Fibroblast of skin of right biceps (primary cell): ENCODE data around the gene CGNL1.
A peak's percentile ranks its signal among the peaks of the same experiment; 100 is the strongest.

Source experiments
- DNase-seq: peaks from one replicate; pipeline ENCODE4 v3.0.0-alpha.2; 2013

CGNL1 gene

GRCh38 chr15:57462381-57462780, 86.1 kb downstream of the CGNL1 start:
- peak; percentile 16 for DNase-seq

GRCh38 chr15:57463360-57463759, 87.1 kb downstream of the CGNL1 start:
- DNase-seq, result no peak

- DNase-seq, result no peak
Measured at GRCh38 chr15:57464480-57464879, 88.2 kb downstream of the CGNL1 start.

DNA sequence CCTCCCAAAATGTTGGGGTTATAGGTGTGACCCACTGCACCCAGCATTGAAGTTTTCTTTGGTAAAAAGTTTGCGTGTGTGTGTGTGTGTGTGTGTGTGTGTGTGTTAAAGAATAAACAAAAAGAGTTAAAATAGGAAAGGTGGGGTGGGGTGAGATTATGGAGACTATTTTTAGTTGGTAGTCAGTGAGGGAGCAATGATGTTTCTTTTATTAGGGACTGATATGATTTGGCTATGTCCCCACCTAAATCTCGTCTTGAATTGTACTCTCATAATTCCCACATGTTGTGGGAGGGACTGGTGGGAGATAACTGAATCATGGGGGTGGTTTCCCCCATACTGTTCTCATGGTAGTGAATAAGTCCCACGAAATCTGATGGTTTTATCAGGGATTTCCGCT, 92.2 kb downstream of the CGNL1 start:
- no peak for DNase-seq

DNA sequence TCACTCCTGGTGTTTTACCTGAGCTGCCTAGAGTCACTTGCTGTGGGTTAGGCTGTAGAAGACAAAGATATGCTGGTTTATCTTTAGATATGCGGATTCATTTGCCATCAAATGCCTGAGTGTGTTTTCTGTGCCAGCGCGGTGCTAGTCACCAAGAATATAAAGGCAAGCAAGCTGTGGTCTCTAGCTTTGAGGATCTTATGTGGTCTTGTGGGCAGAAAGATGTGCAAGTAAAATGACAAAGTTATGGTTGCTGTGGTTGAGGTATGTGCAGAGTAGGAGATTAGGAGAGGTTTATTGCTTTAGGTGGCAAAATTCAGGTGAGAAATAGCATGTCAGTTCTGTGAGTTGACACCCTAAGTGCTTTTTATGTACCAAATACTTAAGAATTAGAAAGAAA, 94.2 kb downstream of the CGNL1 start:
- DNase-seq, result no peak

DNA sequence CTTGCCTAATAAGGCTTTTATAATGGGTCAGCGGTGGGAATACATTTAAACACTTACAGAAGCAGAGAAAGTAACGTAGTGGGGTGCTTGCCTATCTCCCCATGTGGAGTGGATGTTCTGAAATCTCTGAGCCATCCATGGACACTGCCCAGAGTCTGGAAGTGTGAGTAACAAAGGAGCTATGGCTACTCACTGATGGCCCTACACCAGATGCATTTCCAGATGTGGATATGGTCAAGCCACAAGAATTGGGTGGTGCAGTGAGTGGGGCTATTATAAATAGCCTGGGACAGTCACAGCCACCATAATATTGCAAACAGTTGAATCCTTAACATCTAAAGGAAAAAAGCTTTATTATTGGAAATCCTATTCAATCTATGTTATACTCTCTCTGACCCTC, 96.6 kb downstream of the CGNL1 start:
- no peak for DNase-seq

- DNase-seq, result peak; percentile 70
Measured at GRCh38 chr15:57476533-57476975, 100.2 kb downstream of the CGNL1 start.

DNA sequence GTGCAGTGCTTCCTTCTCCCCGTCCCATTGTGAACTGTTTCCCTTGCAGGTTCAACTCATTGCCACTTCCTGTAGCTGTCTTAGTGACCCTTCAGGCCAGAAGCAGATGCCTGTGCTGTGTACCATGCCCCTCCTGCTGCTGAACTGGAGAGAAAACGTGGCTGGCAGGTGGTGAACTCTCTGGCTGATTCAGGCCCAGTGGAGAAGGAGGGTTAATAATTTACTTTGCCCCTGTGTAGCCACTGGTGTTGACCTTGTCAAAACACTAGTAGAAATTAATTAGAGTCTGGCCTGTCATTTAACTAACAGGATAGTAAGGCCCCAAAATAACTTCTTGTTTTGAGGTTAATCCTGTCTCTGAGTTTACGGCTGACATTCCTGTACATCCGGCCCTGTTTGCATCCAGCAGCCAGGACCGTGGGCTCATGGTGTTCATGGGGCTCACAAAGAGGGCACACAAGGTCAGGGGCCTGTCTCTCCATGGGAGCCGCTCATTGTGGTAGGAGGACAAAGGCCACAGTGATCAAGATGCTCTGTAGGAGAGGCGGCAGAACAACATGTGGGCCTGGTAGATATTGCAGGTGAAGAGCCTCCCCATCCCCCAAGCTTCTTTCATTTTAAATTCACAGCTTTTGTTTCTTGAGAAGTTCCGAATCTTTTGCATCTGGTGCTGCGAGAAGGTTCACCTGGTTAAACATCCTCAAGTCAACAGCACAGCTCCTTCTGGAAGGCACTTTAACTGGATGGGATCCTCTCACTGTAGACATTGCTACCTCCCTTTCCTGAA, 101.6 kb downstream of the CGNL1 start:
- DNase-seq, result no peak

DNA sequence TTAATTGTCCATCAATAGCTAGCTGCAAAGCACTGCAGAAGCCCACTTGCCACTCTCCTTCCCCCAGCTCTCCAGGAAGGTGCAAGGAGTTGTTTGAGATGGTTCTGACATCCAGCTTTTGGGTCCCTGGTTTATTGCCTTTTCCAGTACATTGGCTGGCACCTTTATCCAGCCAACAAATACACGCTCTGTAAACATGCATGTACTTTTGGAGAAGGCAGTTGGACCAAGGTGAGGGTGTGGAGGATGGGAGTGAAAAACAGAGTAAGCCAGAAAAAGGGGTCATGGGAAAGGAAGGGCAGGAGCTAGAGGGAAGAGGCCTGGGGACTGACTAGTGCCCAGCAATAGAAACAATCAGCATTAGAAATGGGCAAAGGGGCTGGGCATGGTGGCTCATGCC, 102.7 kb downstream of the CGNL1 start:
- DNase-seq, result no peak

- DNase-seq, result no peak
Measured at GRCh38 chr15:57481038-57481705, 104.9 kb downstream of the CGNL1 start.

- peak; percentile 90 for DNase-seq
Measured at GRCh38 chr15:57485869-57486268, 109.6 kb downstream of the CGNL1 start.

DNA sequence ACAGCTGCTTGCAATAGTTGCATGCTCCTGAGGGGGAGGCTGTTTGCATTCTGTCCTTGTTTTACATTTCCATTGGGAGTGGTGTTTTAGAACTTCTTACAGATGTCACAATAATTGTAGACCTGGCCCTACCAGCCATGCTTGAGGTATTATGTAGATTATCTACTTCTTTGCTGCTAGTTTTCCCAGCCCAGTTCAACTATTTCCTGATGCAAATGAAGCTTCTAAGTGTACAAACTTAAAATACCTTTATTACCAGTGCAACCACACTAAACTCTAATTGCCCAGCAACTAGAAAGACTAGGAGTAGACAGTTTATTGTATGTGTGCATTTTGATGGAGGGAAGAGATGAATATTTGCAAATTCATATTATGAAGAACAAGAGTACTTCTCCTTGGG, 110.5 kb downstream of the CGNL1 start:
- DNase-seq, result no peak

GRCh38 chr15:57489122-57489521, 112.8 kb downstream of the CGNL1 start:
- no peak for DNase-seq

DNA sequence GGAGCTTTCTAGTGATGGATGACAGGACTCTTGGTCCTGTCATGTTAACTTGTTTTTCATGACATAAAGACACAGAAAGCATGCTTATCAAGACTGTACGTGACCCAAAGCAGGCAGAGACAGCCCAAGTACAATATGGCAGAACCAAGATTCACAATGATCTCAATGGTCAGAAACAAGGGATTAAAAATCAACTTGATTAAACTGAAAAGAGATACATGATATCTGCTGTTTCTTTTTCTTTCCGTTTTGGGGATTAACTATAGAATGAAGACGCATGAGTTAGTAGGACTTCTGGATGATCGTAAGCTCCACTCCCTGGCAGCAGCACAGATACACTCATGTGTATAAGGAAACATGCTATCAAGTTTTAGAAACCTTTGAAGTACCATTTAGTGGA, 117.0 kb downstream of the CGNL1 start:
- DNase-seq, result no peak

GRCh38 chr15:57494581-57494980, 118.3 kb downstream of the CGNL1 start:
- DNase-seq, result no peak

- DNase-seq, result peak; percentile 40
Measured at GRCh38 chr15:57495041-57495440, 118.7 kb downstream of the CGNL1 start.

DNA sequence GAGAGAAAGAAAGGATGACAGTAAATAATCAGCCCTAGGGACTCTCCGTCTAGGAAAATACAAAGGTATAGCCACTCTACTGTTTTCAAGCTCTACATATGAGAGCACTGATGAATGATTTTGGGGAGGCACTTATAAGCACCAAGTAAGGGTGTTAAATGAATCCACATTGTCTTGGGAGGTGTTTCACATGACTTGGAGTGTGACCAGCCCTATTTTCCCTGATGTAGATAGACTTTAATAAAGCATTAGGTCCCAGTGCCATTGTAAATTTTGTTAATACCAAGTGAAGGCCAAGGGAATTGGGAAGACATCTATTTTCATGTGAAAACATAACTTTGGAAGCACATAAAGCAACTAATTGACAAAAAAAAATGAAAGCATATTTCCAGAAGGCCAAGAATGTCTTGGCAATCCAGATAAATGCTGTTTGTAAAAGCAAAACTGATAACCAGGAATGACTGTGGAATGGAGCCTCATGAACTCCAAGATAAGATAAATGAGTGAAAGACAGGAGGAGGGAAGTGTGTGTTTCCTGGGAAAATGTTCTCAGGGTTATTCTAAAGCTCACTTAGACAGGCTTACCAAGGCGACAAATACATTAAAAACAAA, 119.4 kb downstream of the CGNL1 start:
- DNase-seq, result no peak

DNA sequence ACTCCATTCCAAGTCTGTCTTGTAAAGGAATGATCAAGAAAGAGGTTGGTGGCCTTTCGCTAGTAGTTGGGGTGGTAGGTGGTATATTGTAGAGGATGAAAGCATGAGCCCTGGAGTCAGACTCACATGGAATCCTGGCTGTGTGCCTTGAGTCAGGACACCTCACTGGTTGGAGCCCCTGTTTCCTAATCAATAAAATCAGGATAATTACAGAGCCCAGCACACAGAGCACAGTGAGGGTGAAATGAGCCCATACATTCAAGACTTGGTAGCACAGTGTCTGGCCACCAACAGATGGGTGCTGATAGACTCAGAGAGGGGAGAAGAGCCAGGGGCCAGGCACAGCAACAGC, 120.3 kb downstream of the CGNL1 start:
- DNase-seq, result no peak

DNA sequence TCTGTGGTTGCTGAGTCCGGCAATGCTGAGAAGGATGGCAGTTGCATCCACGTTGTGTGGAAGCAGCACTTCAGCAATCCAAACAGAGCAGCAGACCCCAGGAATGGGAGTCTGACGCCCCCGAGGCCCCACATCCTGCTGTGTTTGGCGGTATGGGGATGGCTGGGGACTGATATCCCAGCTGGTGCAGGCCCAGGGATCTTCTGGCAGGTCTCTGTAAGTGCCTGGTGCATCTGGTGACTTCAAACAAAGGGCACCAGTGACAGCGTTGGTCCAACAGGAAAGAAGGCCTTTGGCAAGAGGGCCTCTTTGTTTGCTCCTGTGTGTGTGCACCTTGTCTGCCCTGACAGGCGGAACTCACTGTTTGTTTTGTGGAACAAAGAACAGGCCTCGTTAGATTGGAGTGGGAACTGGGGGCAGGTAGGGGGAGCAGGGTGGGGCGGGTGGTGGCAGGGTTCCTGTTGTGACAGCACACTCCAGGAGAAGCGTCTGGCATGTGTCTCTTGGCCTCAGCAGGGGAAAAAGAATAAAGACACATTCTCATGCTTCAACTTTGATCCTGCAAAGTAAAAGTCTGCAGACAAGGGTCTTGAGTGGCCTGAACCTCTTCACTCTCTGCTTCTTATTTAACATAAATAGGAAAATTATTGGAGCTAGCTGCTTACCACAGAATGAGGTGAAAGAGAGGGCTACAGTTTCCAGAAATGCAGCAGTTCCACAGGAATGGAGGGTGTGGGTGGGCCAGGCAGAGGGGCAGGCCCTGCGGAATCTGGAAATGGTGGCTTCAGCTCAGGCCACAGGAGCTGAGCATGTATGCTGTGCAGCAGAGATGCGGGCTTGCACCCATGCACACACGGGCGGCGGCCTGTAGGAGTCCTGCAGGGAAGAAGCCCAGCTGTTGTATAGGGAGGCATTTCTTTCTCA, 120.9 kb downstream of the CGNL1 start:
- no peak for DNase-seq

DNA sequence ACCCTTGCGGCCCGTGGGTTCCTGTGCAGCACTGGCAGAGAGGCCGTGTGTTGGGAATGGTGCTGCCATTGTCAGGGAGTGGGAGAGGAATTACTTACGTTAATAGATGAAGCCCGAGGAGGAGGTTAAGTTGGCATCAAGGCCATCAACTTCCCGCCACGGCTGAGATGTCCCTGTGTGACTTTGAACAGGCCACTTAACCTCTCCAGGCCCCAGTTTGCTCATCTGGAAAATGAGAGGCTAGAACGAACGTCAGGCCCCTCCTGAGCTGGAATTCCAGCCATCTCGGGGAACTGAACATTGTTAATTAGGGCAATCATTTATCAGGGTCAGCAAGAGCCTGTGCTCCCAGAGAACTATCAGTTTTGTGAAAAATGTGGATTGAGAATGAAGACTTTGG, 124.0 kb downstream of the CGNL1 start:
- no peak for DNase-seq

DNA sequence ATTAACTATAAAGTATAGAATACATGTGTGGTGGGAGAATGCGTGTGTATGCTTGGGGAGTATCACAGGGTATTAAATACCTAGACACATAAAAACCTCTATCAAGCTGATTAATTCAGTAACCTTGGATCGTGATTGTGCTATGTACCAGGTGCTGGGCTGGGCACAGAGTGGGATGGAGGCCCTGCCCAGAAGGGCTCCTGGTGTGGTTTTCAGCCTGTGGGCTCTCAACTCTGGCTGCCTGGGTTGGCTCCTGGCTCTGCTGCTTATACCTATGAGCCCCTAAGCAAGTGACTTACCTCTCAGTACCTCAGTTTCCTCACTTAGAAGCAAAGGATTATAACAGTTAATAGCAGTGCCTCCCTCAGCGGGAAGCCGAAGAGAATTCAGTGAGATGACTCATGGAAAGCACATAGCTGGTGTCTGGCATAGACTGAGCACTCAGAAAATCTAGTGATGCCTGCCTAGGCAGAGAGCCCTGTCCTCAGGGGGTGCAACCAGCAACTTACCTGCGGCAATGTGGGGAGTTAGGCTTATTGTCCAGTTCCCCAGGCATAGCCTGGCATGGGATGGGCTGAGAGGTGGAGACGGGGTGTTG, 124.8 kb downstream of the CGNL1 start:
- no peak for DNase-seq

DNA sequence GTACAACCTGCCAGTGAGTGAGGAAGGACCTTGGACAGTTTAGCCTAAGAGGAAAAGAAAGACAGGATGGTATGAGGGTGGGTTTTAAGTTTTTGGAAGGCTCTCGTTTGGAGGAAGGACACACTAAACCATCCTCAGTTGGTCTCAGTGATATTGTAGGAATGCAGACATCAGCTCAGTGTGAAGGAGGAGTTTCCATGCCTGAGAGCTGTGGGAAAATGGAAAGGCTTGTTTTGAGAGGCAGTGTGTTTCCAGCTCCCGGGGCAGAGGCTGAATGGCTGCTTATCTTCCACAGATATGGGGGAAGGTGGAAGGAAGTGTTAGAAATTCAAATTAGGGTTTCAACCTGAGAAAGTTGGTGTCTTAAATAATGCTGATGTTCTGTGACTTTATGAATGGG, 125.8 kb downstream of the CGNL1 start:
- DNase-seq, result no peak
